Adipocyte (in vitro differentiated cells): ENCODE results near the gene EVC2.
"Not testable (repeated sequence)": the region's sequence is repeated elsewhere in the genome, so short reads cannot be mapped to it uniquely, and the experiment has no call there.

ENCODE experiments used
- DNase-seq: peaks from one replicate; pipeline ENCODE4 v3.0.0-alpha.2; 2015; ENCODE audit warnings: low read depth
- H3K27me3 ChIP-seq: replicated peaks from 2 replicates; pipeline ENCODE4 v1.7.0; 2013; ENCODE audit warnings: mild to moderate bottlenecking, low read length, moderate library complexity; ENCODE audit not compliant: control insufficient read depth, insufficient read depth
- H3K36me3 ChIP-seq: 2 replicates; pipeline ENCODE4 v1.7.0; 2013; ENCODE audit warnings: low read length, mild to moderate bottlenecking, moderate library complexity; ENCODE audit not compliant: control insufficient read depth, insufficient read depth, severe bottlenecking
- H3K4me1 ChIP-seq: 2 replicates; pipeline ENCODE4 v1.7.0; 2013; ENCODE audit warnings: mild to moderate bottlenecking, low read length, moderate library complexity; ENCODE audit not compliant: control insufficient read depth, insufficient read depth
- H3K4me3 ChIP-seq: 2 replicates; pipeline ENCODE4 v1.7.0; 2013; ENCODE audit warnings: mild to moderate bottlenecking, low read length, moderate library complexity
- H3K9ac ChIP-seq: 2 replicates; pipeline ENCODE4 v1.7.0; 2013; ENCODE audit warnings: mild to moderate bottlenecking, low read length, moderate library complexity
- H3K9me3 ChIP-seq: 2 replicates; pipeline ENCODE4 v1.7.0; 2013; ENCODE audit warnings: mild to moderate bottlenecking, low read length, moderate library complexity; ENCODE audit not compliant: control insufficient read depth

Gene EVC2

GRCh38 chr4:5618051-5618960 lies 90.1 kb downstream of the EVC2 start:
- Histone ChIP-seq H3K9me3 (no peaks in the 10 kb centered on the region), H3K4me1 (peaks cover 28% of the 10 kb centered on the region), H3K36me3 (peaks cover 84% of the 10 kb centered on the region), H3K9ac (no peak overlapping the region), H3K27me3 (no peaks in the 10 kb centered on the region), H3K4me3 (no peak overlapping the region)
- no peak for DNase-seq

GRCh38 chr4:5616331-5616950 lies 91.9 kb downstream of the EVC2 start:
- Histone ChIP-seq H3K4me1 (peaks cover 28% of the 10 kb centered on the region), H3K4me3 (no peak overlapping the region), H3K27me3 (no peaks in the 10 kb centered on the region), H3K9ac (no peak overlapping the region), H3K36me3 (peaks cover 74% of the 10 kb centered on the region), H3K9me3 (no peaks in the 10 kb centered on the region)
- DNase-seq: no peak

GRCh38 chr4:5615496-5616075 lies 92.8 kb downstream of the EVC2 start:
- peaks cover 25% of the 10 kb centered on the region for H3K4me1 ChIP-seq
- H3K36me3 ChIP-seq: peaks cover 79% of the 10 kb centered on the region
- H3K9me3 ChIP-seq: no peaks in the 10 kb centered on the region
- DNase-seq: no peak
- no peak overlapping the region for H3K9ac ChIP-seq
- no peaks in the 10 kb centered on the region for H3K27me3 ChIP-seq
- H3K4me3 ChIP-seq: no peak overlapping the region

- H3K4me3 ChIP-seq: no peak overlapping the region
- no peak overlapping the region for H3K9ac ChIP-seq
- H3K9me3 ChIP-seq: no peaks in the 10 kb centered on the region
- DNase-seq: peak; percentile 65
- H3K27me3 ChIP-seq: no peaks in the 10 kb centered on the region
- H3K36me3 ChIP-seq: peaks cover 69% of the 10 kb centered on the region
- no peaks in the 10 kb centered on the region for H3K4me1 ChIP-seq
Observed at GRCh38 chr4:5611750-5612149, 96.6 kb downstream of the EVC2 start.

- no peak for DNase-seq
- H3K4me3 ChIP-seq: no peak overlapping the region
- H3K36me3 ChIP-seq: peaks cover 47% of the 10 kb centered on the region
- no peak overlapping the region for H3K9ac ChIP-seq
- H3K9me3 ChIP-seq: no peaks in the 10 kb centered on the region
- no peaks in the 10 kb centered on the region for H3K4me1 ChIP-seq
- H3K27me3 ChIP-seq: no peaks in the 10 kb centered on the region
Observed at GRCh38 chr4:5609306-5610007, 98.9 kb downstream of the EVC2 start.

GRCh38 chr4:5593828-5594227 lies 114.5 kb downstream of the EVC2 start:
- not testable (repeated sequence) for DNase-seq, H3K4me3 ChIP-seq, H3K9ac ChIP-seq, H3K27me3 ChIP-seq, H3K9me3 ChIP-seq, H3K4me1 ChIP-seq
- H3K36me3 ChIP-seq: peaks cover 29% of the 10 kb centered on the region

- no peak for DNase-seq
- peaks cover 8% of the 10 kb centered on the region for H3K9me3 ChIP-seq
- no peak overlapping the region for H3K9ac ChIP-seq
- no peak overlapping the region for H3K4me3 ChIP-seq
- peaks cover 40% of the 10 kb centered on the region for H3K36me3 ChIP-seq
- no peaks in the 10 kb centered on the region for H3K4me1 ChIP-seq
- no peaks in the 10 kb centered on the region for H3K27me3 ChIP-seq
Observed at GRCh38 chr4:5592272-5592671, 116.1 kb downstream of the EVC2 start.

- no peaks in the 10 kb centered on the region for H3K27me3 ChIP-seq
- no peak for DNase-seq
Observed at GRCh38 chr4:5589495-5589894, 118.9 kb downstream of the EVC2 start.

GRCh38 chr4:5588046-5588445 lies 120.3 kb downstream of the EVC2 start:
- DNase-seq: no peak
- Histone ChIP-seq H3K36me3 (peaks cover 50% of the 10 kb centered on the region), H3K9me3 (peaks cover 8% of the 10 kb centered on the region), H3K9ac (no peak overlapping the region), H3K4me3 (no peak overlapping the region), H3K27me3 (no peaks in the 10 kb centered on the region), H3K4me1 (no peaks in the 10 kb centered on the region)

More at GRCh38 chr4:5589495-5589894, 118.9 kb downstream of the EVC2 start:
- Histone ChIP-seq H3K4me1 (no peaks in the 10 kb centered on the region), H3K9me3 (peaks cover 8% of the 10 kb centered on the region), H3K9ac (no peak overlapping the region), H3K4me3 (no peak overlapping the region), H3K36me3 (peaks cover 46% of the 10 kb centered on the region)

GRCh38 chr4:5575941-5576340 lies 132.4 kb downstream of the EVC2 start:
- H3K9ac ChIP-seq: no peak overlapping the region
- peaks cover 46% of the 10 kb centered on the region for H3K36me3 ChIP-seq
- H3K4me3 ChIP-seq: no peak overlapping the region
- no peaks in the 10 kb centered on the region for H3K4me1 ChIP-seq
- H3K9me3 ChIP-seq: no peaks in the 10 kb centered on the region
- DNase-seq: no peak
- H3K27me3 ChIP-seq: no peaks in the 10 kb centered on the region

GRCh38 chr4:5574386-5574785 lies 134.0 kb downstream of the EVC2 start:
- no peak for DNase-seq
- Histone ChIP-seq H3K27me3 (no peaks in the 10 kb centered on the region), H3K4me1 (no peaks in the 10 kb centered on the region), H3K9me3 (no peaks in the 10 kb centered on the region), H3K36me3 (peaks cover 46% of the 10 kb centered on the region), H3K9ac (no peak overlapping the region), H3K4me3 (no peak overlapping the region)
